D721Med (cell line): ENCODE results near the gene RPL15.
"Not testable (repeated sequence)": the region's sequence is repeated elsewhere in the genome, so short reads cannot be mapped to it uniquely, and the experiment has no call there.

Experiments used
- DNase-seq: peaks from one replicate; pipeline ENCODE4 v3.0.0; 2011; ENCODE audit warnings: low spot score; ENCODE audit not compliant: insufficient read length
- FAIRE-seq: peaks from 2 replicates; lab custom pipeline; 2011; peaks lifted over from hg19 to GRCh38; lab: Jason Lieb, UNC
- TF ChIP-seq, protein P1 (sequence below): IDR thresholded peaks from 2 replicates; pipeline ENCODE4 v1.5.1; 2012; ENCODE audit warnings: mild to moderate bottlenecking, control low read depth; ENCODE audit not compliant: insufficient read depth; ENCODE audit errors: missing control alignments

The RPL15 gene

DNA sequence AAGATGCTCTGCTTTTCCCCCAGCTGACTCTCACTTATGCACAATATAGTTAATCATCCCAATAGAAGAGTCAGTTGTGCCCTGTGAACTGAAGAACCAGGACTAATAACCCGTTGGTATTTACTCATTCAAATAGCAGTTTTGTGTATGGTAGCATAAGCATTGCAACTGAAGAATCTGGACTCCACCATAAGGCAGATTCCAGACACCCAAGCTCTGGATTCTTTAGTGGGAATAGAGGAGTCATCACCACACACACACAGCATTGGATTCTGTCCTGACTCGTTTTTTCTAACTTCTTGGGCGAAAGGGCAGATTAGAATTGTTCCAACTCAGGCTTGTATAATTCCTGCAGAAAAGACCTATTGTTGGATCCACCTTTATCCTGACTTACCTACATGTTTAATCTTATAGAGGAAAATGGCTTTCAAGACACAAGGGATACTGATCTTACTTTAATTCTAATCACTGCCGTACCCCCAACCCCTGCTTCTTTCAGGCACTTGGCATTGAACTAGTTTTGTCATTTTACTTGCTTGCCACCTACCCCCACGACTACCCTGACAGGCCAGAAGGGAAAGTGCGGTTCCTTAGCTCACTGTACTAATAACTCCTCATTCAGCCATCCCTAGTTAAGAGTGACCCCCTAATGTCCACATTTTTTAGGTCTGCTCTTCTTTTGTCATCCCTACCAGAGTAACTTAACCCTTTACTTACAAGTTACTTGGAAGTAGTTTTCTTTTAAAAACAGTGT, 42.4 kb upstream of the RPL15 start:
- TF ChIP-seq, protein P1, sequence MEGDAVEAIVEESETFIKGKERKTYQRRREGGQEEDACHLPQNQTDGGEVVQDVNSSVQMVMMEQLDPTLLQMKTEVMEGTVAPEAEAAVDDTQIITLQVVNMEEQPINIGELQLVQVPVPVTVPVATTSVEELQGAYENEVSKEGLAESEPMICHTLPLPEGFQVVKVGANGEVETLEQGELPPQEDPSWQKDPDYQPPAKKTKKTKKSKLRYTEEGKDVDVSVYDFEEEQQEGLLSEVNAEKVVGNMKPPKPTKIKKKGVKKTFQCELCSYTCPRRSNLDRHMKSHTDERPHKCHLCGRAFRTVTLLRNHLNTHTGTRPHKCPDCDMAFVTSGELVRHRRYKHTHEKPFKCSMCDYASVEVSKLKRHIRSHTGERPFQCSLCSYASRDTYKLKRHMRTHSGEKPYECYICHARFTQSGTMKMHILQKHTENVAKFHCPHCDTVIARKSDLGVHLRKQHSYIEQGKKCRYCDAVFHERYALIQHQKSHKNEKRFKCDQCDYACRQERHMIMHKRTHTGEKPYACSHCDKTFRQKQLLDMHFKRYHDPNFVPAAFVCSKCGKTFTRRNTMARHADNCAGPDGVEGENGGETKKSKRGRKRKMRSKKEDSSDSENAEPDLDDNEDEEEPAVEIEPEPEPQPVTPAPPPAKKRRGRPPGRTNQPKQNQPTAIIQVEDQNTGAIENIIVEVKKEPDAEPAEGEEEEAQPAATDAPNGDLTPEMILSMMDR: no peak
- FAIRE-seq: no peak
- no peak for DNase-seq

DNA sequence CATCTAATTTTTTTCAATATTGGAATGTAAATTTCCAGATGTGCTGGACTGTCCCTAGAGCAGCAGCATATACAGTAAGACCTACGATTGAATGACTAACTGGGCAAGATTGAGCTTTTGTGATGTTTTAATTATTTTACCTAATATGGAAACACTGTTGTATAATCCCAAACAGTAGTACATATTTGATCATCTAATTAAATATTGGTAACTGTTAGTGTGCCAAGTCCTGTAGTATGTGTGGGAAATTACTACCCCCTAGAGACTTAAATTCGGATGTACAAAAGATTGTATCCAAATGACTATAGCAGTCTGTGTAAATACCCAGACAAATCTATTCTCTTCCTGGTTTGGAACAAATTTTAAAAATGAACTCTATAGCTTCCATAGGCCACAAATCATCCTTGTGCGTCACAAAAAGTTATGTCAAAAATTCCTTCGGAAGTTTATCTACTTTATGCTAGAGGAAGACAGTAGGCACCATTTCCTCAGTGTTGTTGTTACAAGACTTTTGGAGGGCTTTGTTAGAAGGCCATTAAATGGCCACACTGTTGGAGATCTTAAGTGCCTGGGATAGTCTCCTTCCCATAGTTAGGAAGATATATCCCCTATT, 41.7 kb upstream of the RPL15 start:
- TF ChIP-seq, protein P1: no peak
- FAIRE-seq (no peak), DNase-seq (no peak)

GRCh38 chr3:23876923-23877322, 40.0 kb upstream of the RPL15 start:
- FAIRE-seq (no peak), DNase-seq (no peak)
- TF ChIP-seq, protein P1: no peak

GRCh38 chr3:23877329-23877980, 39.5 kb upstream of the RPL15 start:
- DNase-seq (no peak), FAIRE-seq (no peak)
- TF ChIP-seq, protein P1: no peak

- no peak for FAIRE-seq
- TF ChIP-seq, protein P1: no peak
Measured at GRCh38 chr3:23879485-23879884, 37.4 kb upstream of the RPL15 start.

GRCh38 chr3:23880703-23881339, 36.1 kb upstream of the RPL15 start:
- FAIRE-seq: no peak
- TF ChIP-seq, protein P1: no peak
- DNase-seq: no peak

More at GRCh38 chr3:23879485-23879884, 37.4 kb upstream of the RPL15 start:
- DNase-seq: no peak

DNA sequence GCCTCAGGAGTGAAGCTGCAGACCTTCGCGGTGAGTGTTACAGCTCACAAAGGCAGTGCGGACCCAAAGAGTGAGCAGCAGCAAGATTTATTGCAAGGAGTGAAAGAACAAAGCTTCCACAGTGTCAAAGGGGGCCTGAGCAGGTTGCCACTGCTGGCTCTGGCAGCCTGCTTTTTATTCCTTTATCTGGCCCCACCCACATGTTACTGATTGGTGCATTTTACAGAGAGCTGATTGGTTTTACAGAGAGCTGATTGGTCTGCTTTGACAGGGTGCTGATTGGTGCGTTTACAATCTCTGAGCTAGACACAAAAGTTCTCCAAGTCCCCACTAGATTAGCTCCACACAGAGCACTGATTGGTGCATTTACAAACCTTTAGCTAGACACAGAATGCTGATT, 34.9 kb upstream of the RPL15 start:
- DNase-seq, FAIRE-seq: not testable (repeated sequence)
